Brain microvascular endothelial cell (primary cell): ENCODE data around the gene EXOC6B.

Source experiments
- DNase-seq: peaks from one replicate; pipeline ENCODE4 v3.0.0-alpha.2; 2020
- H3K27ac ChIP-seq: fragments of 250-450 bp; sonication (Bioruptor Pico); 2 replicates; pipeline ENCODE4 v1.5.1; 2020; ENCODE audit warnings: mild to moderate bottlenecking, moderate library complexity
- H3K27me3 ChIP-seq: fragments of 250-450 bp; sonication (Bioruptor Pico); replicated peaks from 2 replicates; pipeline ENCODE4 v1.5.1; 2020; ENCODE audit warnings: mild to moderate bottlenecking
- H3K36me3 ChIP-seq: fragments of 250-450 bp; sonication (Bioruptor Pico); replicated peaks from 2 replicates; pipeline ENCODE4 v1.5.1; 2020; ENCODE audit warnings: mild to moderate bottlenecking
- H3K4me3 ChIP-seq: 2 replicates; pipeline ENCODE4 v1.5.1; 2011; ENCODE audit warnings: low read depth, mild to moderate bottlenecking, control low read depth, low read length, moderate library complexity
- in situ Hi-C: cut with HindIII; loops from 2 replicates; pipeline ENCODE4 v1.10.0; 2017; ENCODE audit warnings: low sequenced_read_pairs, low pct_ligation_motif_present
- TF ChIP-seq, protein P1 (sequence below): IDR thresholded peaks from 2 replicates; pipeline ENCODE4 v1.5.1; 2011; ENCODE audit warnings: low read depth, mild to moderate bottlenecking, moderate library complexity, low read length, control low read depth, inconsistent platforms; ENCODE audit errors: missing control alignments

EXOC6B gene

GRCh38 chr2:72159211-72159993, 666.4 kb downstream of the EXOC6B start:
- in situ Hi-C loops = no loop called here
- TF ChIP-seq, protein P1, sequence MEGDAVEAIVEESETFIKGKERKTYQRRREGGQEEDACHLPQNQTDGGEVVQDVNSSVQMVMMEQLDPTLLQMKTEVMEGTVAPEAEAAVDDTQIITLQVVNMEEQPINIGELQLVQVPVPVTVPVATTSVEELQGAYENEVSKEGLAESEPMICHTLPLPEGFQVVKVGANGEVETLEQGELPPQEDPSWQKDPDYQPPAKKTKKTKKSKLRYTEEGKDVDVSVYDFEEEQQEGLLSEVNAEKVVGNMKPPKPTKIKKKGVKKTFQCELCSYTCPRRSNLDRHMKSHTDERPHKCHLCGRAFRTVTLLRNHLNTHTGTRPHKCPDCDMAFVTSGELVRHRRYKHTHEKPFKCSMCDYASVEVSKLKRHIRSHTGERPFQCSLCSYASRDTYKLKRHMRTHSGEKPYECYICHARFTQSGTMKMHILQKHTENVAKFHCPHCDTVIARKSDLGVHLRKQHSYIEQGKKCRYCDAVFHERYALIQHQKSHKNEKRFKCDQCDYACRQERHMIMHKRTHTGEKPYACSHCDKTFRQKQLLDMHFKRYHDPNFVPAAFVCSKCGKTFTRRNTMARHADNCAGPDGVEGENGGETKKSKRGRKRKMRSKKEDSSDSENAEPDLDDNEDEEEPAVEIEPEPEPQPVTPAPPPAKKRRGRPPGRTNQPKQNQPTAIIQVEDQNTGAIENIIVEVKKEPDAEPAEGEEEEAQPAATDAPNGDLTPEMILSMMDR = no peak

GRCh38 chr2:72157871-72158771, 667.7 kb downstream of the EXOC6B start:
- Histone ChIP-seq H3K27ac (no peak overlapping the region), H3K27me3 (peaks cover 3% of the 10 kb centered on the region), H3K4me3 (no peak overlapping the region), H3K36me3 (no peaks in the 10 kb centered on the region)
- in situ Hi-C loops = no loop called here
- DNase-seq = no peak
- TF ChIP-seq, protein P1 = no peak

More at GRCh38 chr2:72159211-72159993, 666.4 kb downstream of the EXOC6B start:
- Histone ChIP-seq H3K36me3 (no peaks in the 10 kb centered on the region), H3K4me3 (no peak overlapping the region), H3K27me3 (peaks cover 2% of the 10 kb centered on the region), H3K27ac (no peak overlapping the region)
- DNase-seq = no peak

DNA sequence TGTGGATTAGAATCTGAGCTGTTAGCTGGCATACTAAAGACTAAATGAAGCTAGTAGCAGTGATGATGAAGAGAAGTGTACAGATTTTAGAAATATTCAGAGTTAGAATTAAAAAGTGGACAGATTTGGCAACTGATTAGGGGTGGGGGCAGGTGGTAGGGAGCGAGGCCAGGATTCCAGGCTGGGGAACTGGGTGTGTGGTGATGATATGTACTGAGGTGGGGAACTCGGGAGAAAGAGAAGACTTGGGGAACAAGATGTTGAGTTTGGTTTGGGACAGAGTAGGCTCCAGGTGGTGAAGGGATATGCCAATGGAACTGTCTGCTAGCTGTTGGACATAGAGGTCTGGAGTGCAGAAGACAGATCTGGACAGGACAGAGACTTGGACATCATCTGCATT, 669.0 kb downstream of the EXOC6B start:
- Histone ChIP-seq H3K4me3 (no peak overlapping the region), H3K27ac (no peak overlapping the region), H3K27me3 (peaks cover 3% of the 10 kb centered on the region), H3K36me3 (no peaks in the 10 kb centered on the region)
- TF ChIP-seq, protein P1 = no peak
- in situ Hi-C loops = no loop called here
- DNase-seq = no peak

DNA sequence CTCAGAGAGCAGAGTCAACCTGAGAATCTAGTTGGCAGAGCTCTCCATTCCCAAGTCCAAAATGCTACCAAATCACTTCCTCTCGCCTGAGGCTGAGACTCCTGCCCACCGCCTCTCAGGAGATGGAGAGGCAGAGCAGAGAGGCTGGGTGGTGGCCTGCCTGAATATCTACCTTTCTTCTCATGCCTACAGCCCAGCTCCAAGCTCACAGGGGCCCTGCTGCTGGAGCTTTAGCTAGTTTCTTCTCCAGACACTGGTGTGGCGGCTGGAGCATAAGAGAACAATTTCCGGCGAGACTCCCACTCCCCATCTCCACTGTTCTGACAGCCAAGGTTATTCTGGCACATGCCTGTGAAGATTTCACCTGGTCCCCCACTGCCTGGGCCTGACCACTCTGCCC, 670.1 kb downstream of the EXOC6B start:
- in situ Hi-C loops = no loop called here
- Histone ChIP-seq H3K27me3 (peaks cover 3% of the 10 kb centered on the region), H3K4me3 (no peak overlapping the region), H3K27ac (no peak overlapping the region), H3K36me3 (no peaks in the 10 kb centered on the region)
- TF ChIP-seq, protein P1 = no peak
- no peak for DNase-seq

DNA sequence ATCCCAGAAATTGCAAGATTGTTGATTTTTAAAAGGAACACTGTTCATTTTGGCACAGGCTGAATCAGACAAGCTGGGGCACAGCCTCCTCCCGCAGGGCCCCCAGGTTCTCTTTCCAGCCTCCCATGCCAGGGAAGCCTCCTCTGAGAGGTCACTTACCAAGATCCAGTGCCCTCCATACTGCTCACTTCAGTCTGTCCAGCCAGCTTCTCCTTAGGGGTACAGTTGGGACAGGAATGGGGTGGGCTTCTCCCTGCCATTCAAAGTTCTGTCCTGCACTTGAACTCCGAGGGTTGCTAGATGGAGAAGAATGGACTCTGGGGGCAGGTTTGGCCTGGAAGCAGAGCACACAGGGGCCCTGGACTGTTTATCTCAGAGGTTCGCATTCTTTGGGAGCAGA, 670.7 kb downstream of the EXOC6B start:
- Histone ChIP-seq H3K36me3 (no peaks in the 10 kb centered on the region), H3K4me3 (no peak overlapping the region), H3K27me3 (peaks cover 3% of the 10 kb centered on the region), H3K27ac (no peak overlapping the region)
- DNase-seq = no peak
- in situ Hi-C loops = no loop called here
- TF ChIP-seq, protein P1 = no peak
